ENCODE results near the gene RYR3.

The RYR3 gene

DNA sequence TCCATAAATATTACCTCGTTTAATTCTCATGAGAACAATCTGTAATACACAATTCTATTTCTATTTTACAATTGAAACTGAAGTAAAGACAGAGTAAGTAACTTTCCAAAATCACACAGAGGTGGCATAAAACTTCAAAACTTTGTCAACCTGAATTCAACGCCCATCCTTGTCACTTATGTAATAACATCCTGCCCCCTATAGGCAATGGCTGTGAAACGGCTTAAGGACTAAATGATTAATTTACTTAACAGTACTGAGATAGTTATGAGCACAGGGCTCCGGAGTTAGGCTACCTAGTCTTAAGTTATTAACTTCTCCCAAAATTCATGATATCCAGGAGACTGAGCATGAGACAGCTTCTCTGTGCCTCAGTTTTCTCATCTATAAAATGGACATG, 364.5 kb downstream of the RYR3 start:
- DNase-seq (ENCODE audit: low read depth in 1 of 2, low spot score in 1 of 2) = peak; percentile 16 to 55
- no peak for TF ChIP-seq JUND (IDR thresholded peaks at IDR 0.05; ENCODE audit: low read depth)
- in situ Hi-C loops (cut with HindIII; ENCODE audit: low pct_unique_long_range_greater_than_20kb, low sequenced_read_pairs) = no loop called here

DNA sequence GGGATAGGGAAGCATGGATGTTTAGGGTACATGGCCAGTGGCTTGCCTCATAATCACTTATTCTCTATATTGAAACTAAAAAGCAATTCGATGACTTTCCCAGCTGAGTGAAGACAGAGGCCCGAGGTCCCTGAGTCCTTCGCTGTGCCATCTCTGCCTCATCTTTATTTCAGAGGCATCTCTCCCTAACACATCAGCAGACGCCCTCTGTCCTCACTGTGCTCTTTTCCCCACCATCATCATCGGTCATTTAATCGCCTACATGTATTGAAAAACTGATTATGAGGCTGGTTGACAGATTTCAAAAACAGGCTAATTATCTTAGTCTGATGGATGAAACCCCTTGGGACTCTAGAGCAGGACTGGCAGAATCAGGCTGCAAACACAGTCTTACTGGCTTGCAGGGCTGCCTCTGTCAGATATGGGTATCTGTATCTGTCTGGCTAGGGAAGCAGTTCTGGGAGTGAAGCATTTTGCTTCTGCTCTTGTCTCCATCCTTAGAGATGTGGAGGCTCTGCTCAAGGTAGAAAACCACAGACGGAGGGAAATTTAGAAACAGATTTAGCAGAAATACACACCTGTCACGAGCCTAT, 366.6 kb downstream of the RYR3 start:
- TF ChIP-seq JUND (IDR thresholded peaks at IDR 0.05; ENCODE audit: low read depth) = no peak
- in situ Hi-C loops (cut with HindIII; ENCODE audit: low pct_unique_long_range_greater_than_20kb, low sequenced_read_pairs) = no loop called here

GRCh38 chr15:33678176-33678575, 367.4 kb downstream of the RYR3 start:
- DNase-seq (ENCODE audit: low read depth in 1 of 2, low spot score in 1 of 2) = no peak
- no peak for TF ChIP-seq JUND (IDR thresholded peaks at IDR 0.05; ENCODE audit: low read depth)
- in situ Hi-C loops (cut with HindIII; ENCODE audit: low pct_unique_long_range_greater_than_20kb, low sequenced_read_pairs) = no loop called here

More for the DNA sequence above, 366.6 kb downstream of the RYR3 start:
- DNase-seq (ENCODE audit: low read depth in 1 of 2, low spot score in 1 of 2) = no peak

- in situ Hi-C loops (cut with HindIII; ENCODE audit: low pct_unique_long_range_greater_than_20kb, low sequenced_read_pairs) = no loop called here
- no peak for DNase-seq (ENCODE audit: low read depth in 1 of 2, low spot score in 1 of 2)
- TF ChIP-seq JUND (IDR thresholded peaks at IDR 0.05; ENCODE audit: low read depth) = no peak
Measured at GRCh38 chr15:33678602-33679001, 367.8 kb downstream of the RYR3 start.

GRCh38 chr15:33679061-33679460, 368.3 kb downstream of the RYR3 start:
- in situ Hi-C loops (cut with HindIII; ENCODE audit: low pct_unique_long_range_greater_than_20kb, low sequenced_read_pairs) = no loop called here
- no peak for DNase-seq (ENCODE audit: low read depth in 1 of 2, low spot score in 1 of 2)
- TF ChIP-seq JUND (IDR thresholded peaks at IDR 0.05; ENCODE audit: low read depth) = no peak

DNA sequence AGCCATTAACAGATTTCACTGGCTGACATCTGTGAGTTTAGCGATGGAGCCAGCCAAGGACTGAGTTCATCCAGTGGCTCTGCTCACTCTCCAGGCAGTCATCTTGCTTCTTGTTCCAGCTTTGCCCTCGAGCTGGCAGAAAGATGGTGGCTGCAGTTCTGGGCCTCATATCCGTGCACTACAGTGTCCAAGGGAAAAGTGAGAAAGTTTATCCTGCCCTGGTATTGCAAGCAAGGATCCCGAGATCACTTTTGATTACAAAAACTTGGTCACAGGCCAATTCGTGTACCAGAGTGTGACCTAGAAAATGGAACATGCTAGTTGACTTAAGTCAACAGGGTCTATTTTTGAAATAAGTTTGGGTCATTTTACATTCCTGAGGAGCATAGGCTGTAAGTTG, 369.6 kb downstream of the RYR3 start:
- no peak for TF ChIP-seq JUND (IDR thresholded peaks at IDR 0.05; ENCODE audit: low read depth)
- no peak for DNase-seq (ENCODE audit: low read depth in 1 of 2, low spot score in 1 of 2)
- in situ Hi-C loops (cut with HindIII; ENCODE audit: low pct_unique_long_range_greater_than_20kb, low sequenced_read_pairs) = no loop called here

- no peak for TF ChIP-seq JUND (IDR thresholded peaks at IDR 0.05; ENCODE audit: low read depth)
- in situ Hi-C loops (cut with HindIII; ENCODE audit: low pct_unique_long_range_greater_than_20kb, low sequenced_read_pairs) = no loop called here
- no peak for DNase-seq (ENCODE audit: low read depth in 1 of 2, low spot score in 1 of 2)
Measured at GRCh38 chr15:33693166-33693800, 382.5 kb downstream of the RYR3 start.

DNA sequence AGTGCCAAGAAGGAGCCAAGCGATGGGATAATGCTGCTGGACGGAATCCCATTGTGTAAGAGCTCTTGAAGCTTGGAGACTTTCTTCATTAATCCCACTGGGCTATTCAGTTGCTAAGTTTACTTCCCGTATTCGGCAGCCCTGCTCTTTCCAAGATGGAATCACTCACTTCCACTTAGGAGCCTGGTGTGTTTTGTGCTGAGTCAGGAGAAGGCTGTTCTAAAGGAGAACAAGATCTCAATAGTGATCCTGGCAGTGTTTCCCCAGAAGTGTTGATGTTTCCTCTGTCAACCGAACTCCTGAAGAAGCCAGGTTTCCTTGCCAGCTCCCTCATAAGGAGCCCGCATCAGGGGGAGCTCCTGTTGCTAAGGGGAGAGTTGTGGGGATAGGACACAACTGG, 387.4 kb downstream of the RYR3 start:
- in situ Hi-C loops (cut with HindIII; ENCODE audit: low pct_unique_long_range_greater_than_20kb, low sequenced_read_pairs) = no loop called here

DNA sequence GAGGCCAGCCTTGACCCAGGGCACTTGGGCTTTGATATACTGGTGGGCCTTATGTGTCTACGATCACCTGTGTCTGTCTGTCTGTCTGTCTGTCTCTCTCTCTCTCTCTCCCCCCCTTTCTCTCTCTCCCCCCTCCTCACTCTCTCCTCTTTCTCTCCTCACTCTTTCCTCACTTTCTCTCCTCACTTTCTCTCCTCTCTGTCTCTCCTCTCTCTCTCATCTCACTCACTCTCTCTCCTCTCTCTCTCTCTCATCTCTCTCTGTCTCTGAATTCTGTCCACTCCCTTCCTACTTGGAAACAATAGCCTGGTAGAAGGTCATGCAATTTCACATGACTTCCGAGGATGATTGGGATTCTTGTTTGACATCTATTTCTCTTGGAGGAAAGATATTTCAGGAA, 388.4 kb downstream of the RYR3 start:
- DNase-seq (ENCODE audit: low read depth in 1 of 2, low spot score in 1 of 2) = no peak
- in situ Hi-C loops (cut with HindIII; ENCODE audit: low pct_unique_long_range_greater_than_20kb, low sequenced_read_pairs) = no loop called here
- no peak for TF ChIP-seq JUND (IDR thresholded peaks at IDR 0.05; ENCODE audit: low read depth)

More for the DNA sequence above, 387.4 kb downstream of the RYR3 start:
- no peak for TF ChIP-seq JUND (IDR thresholded peaks at IDR 0.05; ENCODE audit: low read depth)
- DNase-seq (ENCODE audit: low read depth in 1 of 2, low spot score in 1 of 2) = no peak

DNA sequence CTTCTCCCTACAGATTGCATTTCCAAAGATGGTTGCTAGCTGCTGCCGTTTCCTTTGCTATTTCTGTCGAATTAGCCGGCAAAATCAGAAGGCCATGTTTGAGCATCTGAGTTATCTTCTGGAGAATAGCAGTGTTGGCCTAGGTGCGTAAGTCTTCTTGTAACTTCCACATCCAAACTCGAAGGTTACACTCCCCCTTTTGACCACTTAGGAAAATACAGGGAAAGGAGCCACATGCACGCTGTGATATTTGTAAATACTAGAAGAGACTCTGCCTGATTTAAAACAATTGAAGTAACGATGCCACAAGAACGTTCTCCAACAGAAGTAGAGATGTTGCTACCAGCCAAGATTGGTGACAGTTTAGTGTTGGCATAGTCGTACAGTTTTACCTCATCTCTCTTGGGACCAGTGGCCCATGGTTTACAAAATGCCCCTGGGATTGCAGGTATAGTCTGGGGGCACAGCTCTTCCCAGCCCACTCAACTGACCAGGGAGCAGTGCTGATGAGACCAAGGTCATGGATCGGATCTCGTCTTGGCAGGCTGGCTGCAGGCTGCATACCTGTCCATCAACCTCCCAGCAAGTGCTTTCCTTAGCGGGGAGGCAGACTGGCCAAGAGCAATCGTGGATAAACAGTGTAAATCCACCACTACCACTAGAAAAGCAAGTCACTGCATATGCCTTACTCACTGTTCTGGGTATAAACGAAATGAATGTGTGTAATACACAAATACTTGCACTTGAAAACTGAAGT, 389.1 kb downstream of the RYR3 start:
- in situ Hi-C loops (cut with HindIII; ENCODE audit: low pct_unique_long_range_greater_than_20kb, low sequenced_read_pairs) = no loop called here
- no peak for TF ChIP-seq JUND (IDR thresholded peaks at IDR 0.05; ENCODE audit: low read depth)
- peak in 1 of 2 experiments; percentile 42 for DNase-seq (ENCODE audit: low read depth in 1 of 2, low spot score in 1 of 2)

DNA sequence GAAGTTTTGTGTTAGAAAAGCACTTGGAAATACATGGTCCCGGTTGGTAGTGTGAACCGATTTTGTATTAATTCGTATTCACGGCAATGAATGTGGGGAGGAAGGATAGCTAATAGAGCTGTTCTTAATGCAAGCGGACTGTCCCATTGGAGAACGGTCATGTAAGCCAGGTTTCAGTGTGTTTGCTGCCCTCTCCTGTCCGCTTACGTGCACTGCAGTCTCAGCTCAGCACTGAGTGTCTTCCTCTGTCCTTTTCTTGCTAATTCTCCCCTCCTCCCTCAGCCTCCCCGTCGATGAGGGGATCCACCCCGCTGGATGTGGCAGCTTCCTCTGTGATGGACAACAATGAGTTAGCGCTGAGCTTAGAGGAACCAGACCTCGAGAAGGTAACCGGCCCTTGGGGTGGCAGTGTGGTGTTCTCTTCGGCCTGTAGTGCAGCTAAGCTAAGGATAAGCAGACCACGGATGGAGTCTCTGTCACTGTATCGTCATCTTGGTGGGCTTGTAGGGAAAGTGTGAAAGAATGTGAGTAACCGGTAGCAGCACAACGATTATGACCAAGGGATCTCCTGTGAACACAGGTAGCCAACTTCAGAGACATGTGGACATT, 390.0 kb downstream of the RYR3 start:
- TF ChIP-seq JUND (IDR thresholded peaks at IDR 0.05; ENCODE audit: low read depth) = no peak
- in situ Hi-C loops (cut with HindIII; ENCODE audit: low pct_unique_long_range_greater_than_20kb, low sequenced_read_pairs) = no loop called here
- DNase-seq (ENCODE audit: low read depth in 1 of 2, low spot score in 1 of 2) = peak; percentile 41 to 83

DNA sequence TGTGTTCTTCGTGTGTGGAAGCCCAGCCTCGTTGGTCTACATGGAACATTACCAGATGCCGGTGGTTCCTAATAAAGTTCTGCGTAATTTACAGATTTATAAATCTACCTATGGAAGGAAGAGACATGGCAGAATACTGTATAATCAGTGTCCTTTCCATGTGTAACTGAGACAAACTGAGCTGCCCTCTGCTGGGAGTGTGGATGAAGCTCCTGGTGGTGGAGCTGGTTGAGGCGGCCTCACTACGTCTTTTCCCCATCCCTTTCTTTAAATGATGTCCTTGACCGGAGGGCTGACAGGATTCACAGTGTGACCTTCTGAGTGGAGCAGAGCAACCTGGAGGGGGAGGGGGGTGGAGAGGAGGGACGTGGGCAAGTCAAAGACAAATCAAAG, 390.5 kb downstream of the RYR3 start:
- DNase-seq (ENCODE audit: low read depth in 1 of 2, low spot score in 1 of 2) = peak in 1 of 2 experiments; percentile 42
- no peak for TF ChIP-seq JUND (IDR thresholded peaks at IDR 0.05; ENCODE audit: low read depth)
- in situ Hi-C loops (cut with HindIII; ENCODE audit: low pct_unique_long_range_greater_than_20kb, low sequenced_read_pairs) = no loop called here

DNA sequence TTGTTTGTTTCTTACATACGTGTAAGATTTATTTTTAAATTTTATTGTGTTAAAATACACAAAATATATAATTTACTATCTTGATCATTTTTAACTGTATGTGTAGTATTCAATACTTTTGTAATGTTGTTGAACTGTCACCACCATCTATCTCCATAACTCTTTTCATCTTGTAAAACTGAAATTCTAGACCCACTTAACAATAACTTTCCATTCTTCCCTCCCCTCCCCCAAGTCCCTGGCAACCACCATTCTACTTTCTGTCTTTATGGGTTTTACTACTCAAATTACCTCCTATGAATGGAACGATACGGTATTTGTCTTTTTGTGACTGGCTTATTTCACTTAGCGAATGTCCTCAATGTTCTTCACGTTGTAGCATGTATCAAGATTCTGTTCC, 395.4 kb downstream of the RYR3 start:
- no peak for DNase-seq (ENCODE audit: low read depth in 1 of 2, low spot score in 1 of 2)
- in situ Hi-C loops (cut with HindIII; ENCODE audit: low pct_unique_long_range_greater_than_20kb, low sequenced_read_pairs) = no loop called here
- TF ChIP-seq JUND (IDR thresholded peaks at IDR 0.05; ENCODE audit: low read depth) = no peak
